GM18909 (cell line): Measurements from ENCODE around the gene UGT1A9.

Experiments used
- ATAC-seq: cut with Tn5 transposase; IDR thresholded peaks from one replicate; pipeline ENCODE4 v1.9.1; 2021; ENCODE audit warnings: mild to moderate bottlenecking; ENCODE audit not compliant: unreplicated experiment, poor library complexity

Gene UGT1A9

DNA sequence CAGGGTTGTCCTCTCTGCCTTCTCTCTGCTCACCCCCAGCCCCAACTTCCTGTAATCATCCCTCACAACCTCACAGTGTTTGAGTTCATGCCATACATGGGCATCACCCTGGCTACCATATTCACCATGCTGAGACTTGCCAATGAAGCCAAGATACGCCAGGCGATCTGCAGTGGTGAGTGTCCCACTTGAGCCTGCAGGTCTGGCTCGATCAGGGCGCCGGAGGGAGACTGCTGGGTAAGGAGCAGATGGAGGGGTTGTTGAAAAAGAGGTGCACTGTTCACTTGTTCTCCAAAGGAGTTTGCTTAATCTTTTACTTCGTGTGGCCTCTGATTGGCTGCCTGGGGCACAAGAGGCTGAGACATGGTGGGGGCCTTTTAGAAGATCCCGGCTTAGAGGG, 121.0 kb downstream of the UGT1A9 start:
- ATAC-seq: no peak

- no peak for ATAC-seq
Measured at GRCh38 chr2:233793465-233794127, 121.9 kb downstream of the UGT1A9 start.

- no peak for ATAC-seq
Measured at GRCh38 chr2:233794128-233794658, 122.5 kb downstream of the UGT1A9 start.

DNA sequence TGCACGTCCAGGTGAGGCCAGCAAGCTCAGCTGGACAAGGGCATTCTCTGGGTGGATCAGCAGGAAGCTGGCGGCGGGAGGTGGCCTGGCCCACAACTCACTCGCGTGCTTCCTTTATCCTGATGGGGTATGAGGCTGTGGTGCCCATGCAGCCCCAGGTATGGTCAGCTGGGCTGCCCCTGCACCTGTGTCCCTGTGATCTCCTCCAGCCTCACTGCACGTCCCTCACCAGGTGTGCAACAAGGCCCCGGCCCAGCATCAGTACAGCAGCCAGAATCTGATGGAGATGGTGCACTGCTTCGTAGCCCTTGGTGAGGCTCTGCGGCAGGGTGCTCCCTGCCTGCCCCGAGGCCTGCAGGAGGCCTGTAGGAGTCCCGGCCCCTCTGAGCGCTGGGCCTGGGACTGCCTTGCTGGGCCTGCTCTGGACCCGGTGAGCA, 124.1 kb downstream of the UGT1A9 start:
- no peak for ATAC-seq

DNA sequence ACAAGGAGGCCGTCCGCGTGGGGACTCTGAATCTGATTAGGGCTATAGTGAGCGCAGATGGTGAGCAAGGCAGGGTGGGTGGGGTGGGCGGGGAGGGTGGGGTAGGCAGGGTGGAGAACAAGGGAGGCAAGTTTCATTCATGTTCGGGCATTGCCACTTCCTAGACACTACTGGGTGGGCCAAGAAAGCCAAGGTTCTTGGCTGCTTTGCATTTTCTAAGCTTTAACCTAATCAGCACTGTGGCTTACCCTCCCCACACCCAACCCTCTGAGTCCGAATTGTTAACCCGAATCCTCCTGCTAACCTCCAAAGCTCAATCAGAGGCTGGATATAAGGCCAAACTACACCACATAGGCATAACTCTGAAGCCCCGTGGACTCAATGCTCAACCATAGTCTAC, 124.6 kb downstream of the UGT1A9 start:
- no peak for ATAC-seq

GRCh38 chr2:233798335-233799086, 126.8 kb downstream of the UGT1A9 start:
- no peak for ATAC-seq

DNA sequence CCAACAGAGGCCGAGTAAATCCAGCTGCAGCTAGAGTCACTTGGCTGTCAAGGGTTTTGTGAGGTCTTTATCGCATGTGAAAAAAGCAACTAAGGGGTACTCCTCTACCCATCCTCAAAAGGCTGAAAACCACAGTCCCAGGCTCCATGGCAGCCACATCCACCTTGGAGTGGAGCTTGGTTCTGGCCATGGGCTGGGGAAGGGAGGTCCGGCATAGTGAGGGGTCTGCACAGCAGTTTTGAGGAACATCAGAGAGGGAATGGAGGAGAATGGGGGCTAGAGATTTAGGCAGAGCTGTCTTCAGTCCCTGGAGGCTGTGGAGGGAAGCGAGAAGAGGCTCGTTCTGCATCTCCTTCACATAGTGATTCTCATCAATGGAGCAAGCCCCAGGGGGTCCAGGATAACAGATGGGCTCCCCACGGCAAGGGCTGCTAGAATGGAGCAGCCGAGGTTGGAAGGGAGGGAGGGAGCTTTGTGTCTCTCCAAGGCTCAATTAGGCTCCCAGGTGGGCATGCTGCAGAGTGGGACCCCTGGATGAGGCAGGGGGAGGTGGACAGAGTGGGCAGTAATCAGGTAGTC, 127.5 kb downstream of the UGT1A9 start:
- no peak for ATAC-seq

GRCh38 chr2:233799716-233800115, 128.0 kb downstream of the UGT1A9 start:
- ATAC-seq: no peak

DNA sequence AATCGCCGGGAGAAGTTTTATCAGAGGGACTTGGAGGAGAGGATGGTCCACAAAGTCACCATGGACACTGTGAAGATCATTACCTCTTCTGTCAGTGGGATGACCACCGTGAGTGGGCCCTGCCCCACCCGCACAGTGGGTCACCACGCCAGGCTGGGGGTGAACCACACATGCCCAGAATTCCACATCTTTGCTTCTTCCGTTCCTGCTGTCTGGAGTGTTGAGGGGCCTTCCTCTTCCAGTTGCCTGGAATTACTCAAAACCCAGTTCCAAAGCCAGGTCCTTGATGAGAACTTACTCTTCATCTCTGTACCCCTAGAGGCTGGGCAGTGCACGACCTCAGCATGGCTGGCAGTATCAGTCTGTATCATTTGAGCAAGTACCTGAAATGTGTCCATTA, 128.5 kb downstream of the UGT1A9 start:
- ATAC-seq: no peak

DNA sequence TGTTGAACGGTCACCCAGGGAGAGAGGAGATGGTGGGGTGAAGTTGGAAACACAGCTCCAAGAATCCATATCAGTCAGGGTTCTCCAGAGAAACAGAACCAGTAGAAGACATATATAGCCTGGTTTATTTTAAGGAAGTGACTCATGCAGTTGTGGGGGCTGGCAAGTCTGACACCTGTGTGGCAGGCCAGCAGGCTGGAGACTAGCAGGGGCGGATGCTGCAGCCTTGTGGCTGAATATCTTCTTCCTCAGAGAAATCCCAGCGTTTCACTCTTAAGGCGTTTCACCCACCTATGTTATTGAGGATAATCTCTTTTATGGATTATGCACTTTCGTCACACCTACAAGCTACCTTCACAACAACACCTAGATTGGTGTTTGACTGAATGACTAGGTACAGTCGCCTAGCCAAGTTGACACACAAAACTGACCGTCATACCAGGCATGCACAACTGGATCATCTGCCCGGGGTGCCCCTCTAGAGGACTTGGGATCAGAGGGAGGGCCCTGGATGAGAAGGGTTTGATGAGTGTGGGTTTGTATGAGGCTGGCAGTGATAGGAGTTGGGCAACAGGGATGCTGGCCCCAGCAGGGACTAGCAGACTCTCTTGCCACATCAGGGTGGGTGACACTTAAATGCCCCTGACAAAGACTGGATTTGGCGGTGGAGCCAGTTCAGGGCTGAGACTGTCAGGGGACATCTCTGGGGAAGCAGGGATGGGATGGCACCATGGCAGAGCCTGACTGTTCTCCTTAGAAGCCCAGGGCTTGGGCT, 129.8 kb downstream of the UGT1A9 start:
- no peak for ATAC-seq

GRCh38 chr2:233802132-233802815, 130.6 kb downstream of the UGT1A9 start:
- ATAC-seq: no peak

GRCh38 chr2:233803292-233803911, 131.7 kb downstream of the UGT1A9 start:
- no peak for ATAC-seq

- no peak for ATAC-seq
Measured at GRCh38 chr2:233803994-233804393, 132.3 kb downstream of the UGT1A9 start.

GRCh38 chr2:233807215-233807865, 135.6 kb downstream of the UGT1A9 start:
- no peak for ATAC-seq

- no peak for ATAC-seq
Measured at GRCh38 chr2:233807966-233808935, 136.6 kb downstream of the UGT1A9 start.

DNA sequence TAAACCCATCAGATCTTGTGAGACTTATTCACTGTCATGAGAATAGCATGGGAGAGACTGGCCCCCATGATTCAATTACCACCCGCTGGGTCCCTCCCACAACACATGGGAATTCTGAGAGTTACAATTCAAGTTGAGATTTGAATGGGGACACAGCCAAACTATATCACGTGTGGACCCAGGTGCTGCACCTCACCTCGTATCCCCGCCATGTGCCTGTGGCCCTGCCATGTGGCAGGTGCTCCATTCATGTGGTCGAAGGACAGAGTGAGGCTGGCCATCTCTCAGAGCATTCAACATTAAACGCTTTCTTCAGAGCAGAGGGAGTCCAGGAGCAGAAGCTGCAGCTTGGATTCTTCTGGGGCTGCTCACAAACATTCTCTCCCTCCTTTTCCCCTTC, 138.7 kb downstream of the UGT1A9 start:
- no peak for ATAC-seq

GRCh38 chr2:233811087-233811486, 139.4 kb downstream of the UGT1A9 start:
- no peak for ATAC-seq

DNA sequence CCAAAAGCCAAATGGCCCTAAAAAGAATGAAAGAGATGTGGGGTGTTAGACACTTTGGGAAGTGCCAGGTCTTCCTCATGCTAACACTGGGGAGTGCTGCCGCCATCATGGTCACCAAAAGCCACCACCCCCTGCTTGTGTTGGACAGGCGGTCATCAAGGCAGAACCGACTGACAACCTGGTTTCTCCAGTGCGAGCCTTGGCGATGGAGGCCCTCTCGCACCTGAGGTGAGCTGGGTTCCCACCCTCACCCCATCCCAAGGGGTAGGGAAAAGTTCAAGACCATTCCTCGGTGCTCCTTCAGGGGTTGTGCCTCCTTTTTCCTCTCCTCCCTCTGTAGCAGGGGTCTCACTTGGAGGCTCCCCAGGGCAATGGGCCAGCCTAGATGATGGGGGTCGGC, 140.0 kb downstream of the UGT1A9 start:
- no peak for ATAC-seq
